ENCODE measurements around the gene VPS9D1.
"Not testable (repeated sequence)": the region's sequence is repeated elsewhere in the genome, so short reads cannot be mapped to it uniquely, and the experiment has no call there.

The VPS9D1 gene

DNA sequence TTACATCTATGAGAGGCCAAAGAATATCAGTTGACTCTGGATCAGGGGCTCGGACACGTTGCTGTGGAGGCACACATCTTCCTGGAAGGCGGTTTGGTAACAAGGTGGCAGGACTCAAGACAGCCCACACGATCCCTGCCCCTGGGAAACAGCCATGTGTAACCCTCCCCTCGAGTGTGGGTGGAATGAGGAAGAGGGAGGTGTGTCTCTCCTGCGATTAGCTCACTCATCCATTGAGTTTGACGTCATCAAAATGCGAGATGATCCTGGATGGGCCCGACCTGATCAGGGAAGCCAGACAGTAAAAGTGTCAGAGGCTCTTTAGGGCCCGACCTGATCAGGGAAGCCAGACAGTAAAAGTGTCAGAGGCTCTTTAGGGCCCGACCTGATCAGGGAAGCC lies 56.5 kb downstream of the VPS9D1 start:
- DNase-seq (ENCODE audit: low read depth): not testable (repeated sequence)

DNA sequence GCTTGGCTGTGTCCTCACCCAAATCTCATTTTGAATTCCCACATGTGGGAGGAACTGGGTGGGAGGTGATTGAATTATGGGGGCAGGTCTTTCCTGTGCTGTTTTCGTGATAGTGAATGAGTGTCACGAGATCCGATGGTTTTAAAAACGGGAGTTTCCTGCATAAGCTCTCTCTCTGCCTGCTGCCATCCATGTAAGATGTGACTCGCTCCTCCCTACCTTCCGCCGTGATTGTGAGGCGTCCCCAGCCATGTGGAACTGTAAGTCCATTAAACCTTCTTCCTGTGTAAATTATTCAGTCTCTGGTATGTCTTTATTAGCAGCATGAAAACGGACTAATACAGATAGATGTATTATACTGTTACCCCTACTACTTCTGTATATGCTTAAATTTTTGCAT lies 59.5 kb downstream of the VPS9D1 start:
- no peak for DNase-seq (ENCODE audit: low read depth)

- DNase-seq (ENCODE audit: low read depth): no peak
Measured at GRCh38 chr16:89660146-89660545, 60.6 kb downstream of the VPS9D1 start.

DNA sequence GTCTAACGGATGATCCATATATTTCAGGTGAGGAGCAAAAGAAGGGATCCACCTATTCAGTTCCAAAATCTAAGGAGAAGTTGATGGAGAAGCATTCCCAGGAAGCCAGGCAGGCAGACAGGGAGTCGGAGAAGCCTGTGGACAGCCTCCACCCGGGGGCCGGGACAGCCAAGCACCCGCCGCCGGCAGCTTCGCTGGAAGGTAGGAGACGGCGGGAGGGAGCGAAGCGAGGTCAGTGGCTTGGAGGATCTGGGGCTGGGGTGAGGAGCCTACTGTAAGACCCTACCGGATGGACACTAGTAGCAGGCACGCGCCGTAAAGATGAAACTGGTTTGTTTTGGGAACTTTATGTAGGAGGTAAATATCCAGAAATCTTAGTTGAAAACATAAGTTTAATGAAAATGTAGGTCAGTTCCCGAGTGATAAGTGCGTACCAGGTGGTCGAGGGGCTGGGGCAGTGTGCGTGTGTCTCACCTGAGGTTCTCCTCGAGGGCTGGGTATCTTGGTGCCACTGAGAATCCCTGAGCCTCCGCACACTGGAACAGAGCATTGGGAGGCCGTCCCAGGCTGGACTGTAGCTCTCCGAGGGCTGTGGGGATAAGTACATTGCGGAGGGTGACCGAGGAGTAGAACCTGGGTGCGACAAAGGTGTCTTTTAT lies 62.3 kb downstream of the VPS9D1 start:
- DNase-seq (ENCODE audit: low read depth): no peak

DNA sequence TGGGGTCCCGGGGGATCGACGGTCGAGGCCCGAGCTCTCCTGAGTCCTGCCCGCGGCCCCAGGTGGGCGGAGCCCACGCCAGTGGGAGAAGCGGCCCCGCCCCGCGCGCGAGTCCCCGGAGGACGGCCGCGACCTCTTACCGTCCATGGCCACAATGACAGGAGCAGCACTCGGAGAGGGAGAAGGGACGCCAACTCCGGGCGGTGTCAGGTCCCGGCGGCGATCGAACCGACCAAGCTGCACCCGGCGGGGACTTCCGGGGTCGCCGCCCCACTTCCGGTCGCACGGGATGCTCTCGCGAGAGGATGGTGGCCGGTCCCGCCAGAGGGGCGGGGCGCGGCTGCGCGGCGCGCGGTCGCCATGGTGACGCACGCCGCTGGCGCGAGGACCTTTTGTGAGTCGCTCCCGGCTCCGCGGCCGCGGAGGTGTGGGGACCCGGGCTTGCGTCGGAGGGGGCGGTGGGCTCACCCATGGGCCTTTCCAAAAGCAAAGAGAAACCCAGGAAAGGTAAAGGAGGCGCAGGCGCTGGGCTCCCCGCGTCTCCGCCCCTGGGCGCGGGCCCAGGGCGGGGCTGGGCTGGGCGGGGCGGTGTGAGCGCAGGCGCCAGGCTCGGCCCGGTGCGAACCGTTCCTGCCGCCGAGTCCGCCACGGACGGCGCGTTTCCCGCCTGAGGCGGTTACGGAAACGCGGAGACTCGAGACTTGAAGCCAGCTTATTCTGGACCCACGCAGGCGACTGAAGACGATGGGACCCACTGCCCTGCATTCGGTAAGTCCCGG lies 63.1 kb downstream of the VPS9D1 start, which contains the start of the genes CHMP1A and SPATA33:
CHMP1A (minus strand) TSS at position 267 of the 779 bp plus-strand sequence; CDS start at position 147, 120 bp downstream.
SPATA33 (plus strand) TSS at position 395 of the 779 bp plus-strand sequence; CDS start at position 471, 76 bp downstream.
- DNase-seq (ENCODE audit: low read depth): peak; percentile 87
